HG03439 (cell line): ENCODE measurements around the gene NDRG2.

ENCODE experiments used
- ATAC-seq: cut with Tn5 transposase; IDR thresholded peaks from one replicate; pipeline ENCODE4 v1.9.1; 2021; ENCODE audit warnings: mild to moderate bottlenecking, moderate library complexity; ENCODE audit not compliant: unreplicated experiment

NDRG2 gene

GRCh38 chr14:21037156-21037555, 12.3 kb upstream of the NDRG2 start:
- no peak for ATAC-seq

- ATAC-seq, result no peak
These were observed 11.9 kb upstream of the NDRG2 start for GRCh38 chr14:21036751-21037150.

- ATAC-seq, result no peak
These were observed 9.8 kb upstream of the NDRG2 start, which contains the start of gene RNASE13 for GRCh38 chr14:21034707-21035106. TSS of gene RNASE13 (minus strand) at chr14:21034807. CDS start at chr14:21034288, 519 bp downstream.

- no peak for ATAC-seq
These were observed 8.4 kb upstream of the NDRG2 start for GRCh38 chr14:21033133-21033698.

GRCh38 chr14:21032326-21033132, 7.7 kb upstream of the NDRG2 start:
- no peak for ATAC-seq

GRCh38 chr14:21030531-21030930, 5.7 kb upstream of the NDRG2 start:
- no peak for ATAC-seq

GRCh38 chr14:21029917-21030316, 5.1 kb upstream of the NDRG2 start, which contains the start of gene TPPP2:
TSS of gene TPPP2 (plus strand) at chr14:21030217. CDS start at chr14:21030582, 365 bp downstream.
- ATAC-seq, result no peak

- no peak for ATAC-seq
These were observed 2.1 kb upstream of the NDRG2 start for GRCh38 chr14:21026988-21027315.

GRCh38 chr14:21026274-21026987, 1.6 kb upstream of the NDRG2 start:
- no peak for ATAC-seq

GRCh38 chr14:21025371-21026273, 761 bp upstream of the NDRG2 start:
- ATAC-seq, result no peak

GRCh38 chr14:21023817-21024584, 860 bp downstream of the NDRG2 start:
- ATAC-seq, result no peak

- no peak for ATAC-seq
These were observed 1.7 kb downstream of the NDRG2 start for GRCh38 chr14:21023174-21023573.

- no peak for ATAC-seq
These were observed 2.2 kb downstream of the NDRG2 start for GRCh38 chr14:21022686-21023085.

GRCh38 chr14:21020977-21021545, 3.8 kb downstream of the NDRG2 start:
- ATAC-seq, result no peak

- no peak for ATAC-seq
These were observed 5.5 kb downstream of the NDRG2 start for GRCh38 chr14:21019366-21019765.

- no peak for ATAC-seq
These were observed 6.1 kb downstream of the NDRG2 start for GRCh38 chr14:21018781-21019180.

- no peak for ATAC-seq
These were observed 6.6 kb downstream of the NDRG2 start for GRCh38 chr14:21018286-21018685.

- ATAC-seq, result no peak
These were observed 7.2 kb downstream of the NDRG2 start for GRCh38 chr14:21017528-21018245.
